Mammary epithelial cell (primary cell): ENCODE results near the gene KDM5A.

Source experiments
- CTCF ChIP-seq, 2 donors: IDR thresholded peaks in 1 of 2; conservative IDR thresholded peaks in 1 of 2; 2 replicates each; pipeline ENCODE4 v1.5.1; 2011 to 2012; ENCODE audit warnings: inconsistent platforms in 2 of 2, low read length in 2 of 2, mild to moderate bottlenecking in 2 of 2, control low read depth in 1 of 2, low read depth in 1 of 2; ENCODE audit not compliant: insufficient read depth in 1 of 2; ENCODE audit errors: extremely low read depth in 1 of 2
- EZH2 ChIP-seq: IDR thresholded peaks from 2 replicates; pipeline ENCODE4 v1.6.1; 2012; ENCODE audit warnings: low read length, inconsistent platforms, borderline replicate concordance

DNA sequence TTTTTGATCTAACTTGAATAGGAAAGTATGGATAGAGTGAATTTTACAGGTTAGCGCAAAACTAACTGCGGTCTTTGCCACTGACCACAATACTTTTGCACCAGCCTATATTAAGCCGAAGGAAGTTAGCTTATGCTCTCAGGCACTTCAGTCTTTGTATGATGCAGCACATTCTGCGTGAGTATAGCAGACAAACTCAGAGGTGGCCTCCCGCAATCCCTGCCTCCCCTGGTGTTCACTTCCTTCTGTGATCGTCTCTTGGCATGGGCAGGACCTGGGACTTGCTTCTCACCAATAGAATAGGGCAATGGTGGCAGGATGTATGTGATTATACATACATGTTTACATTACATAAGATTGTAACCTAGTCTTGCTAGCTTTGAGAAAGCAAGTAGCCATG lies 116.2 kb downstream of the KDM5A start:
- TF ChIP-seq CTCF (conservative IDR thresholded peaks at IDR 0.05 in 1 of 2, IDR thresholded peaks at IDR 0.05 in 1 of 2; ENCODE audit: extremely low read depth in 1 of 2, insufficient read depth in 1 of 2, low read depth in 1 of 2, low read length in 2 of 2) (no peak), EZH2 (no peak)
